Activated naive CD4-positive, alpha-beta T cell treated with anti-CD3 and anti-CD28 coated beads, Interleukin-2, amount 50 U/mL, for 72 hours (primary cell): Measurements from ENCODE around the gene MDN1. TPM values are rescaled to one million over a fixed set of nuclear protein-coding genes. Genes with fewer than 3 reads are reported as not detected.
A peak's percentile ranks its signal among the peaks of the same experiment; 100 is the strongest.
"Not testable (repeated sequence)": the region's sequence is repeated elsewhere in the genome, so short reads cannot be mapped to it uniquely, and the experiment has no call there.

ENCODE experiments used
- ATAC-seq, 2 donors: fragments of 150-1000 bp; cut with Tn5 transposase; 2 replicates each; pipeline ENCODE4 v1.10.0; 2021; ENCODE audit warnings: mild to moderate bottlenecking in 2 of 2, moderate library complexity in 2 of 2
- DNase-seq, 2 donors: peaks; one replicate each; pipeline ENCODE4 v3.0.0; 2021 to 2022; ENCODE audit warnings: low spot score in 2 of 2
- H3K27ac Mint-ChIP-seq, 2 donors: one replicate each; pipeline ENCODE4 v1.8.0; 2022; ENCODE audit warnings: mild to moderate bottlenecking in 2 of 2, mixed read lengths in 2 of 2
- H3K36me3 Mint-ChIP-seq, 2 donors: one replicate each; pipeline ENCODE4 v1.8.0; 2022; ENCODE audit warnings: mixed read lengths in 2 of 2
- H3K9me3 Mint-ChIP-seq, 2 donors: one replicate each; pipeline ENCODE4 v1.8.0; 2022; ENCODE audit warnings: mixed read lengths in 2 of 2
- total RNA-seq, 2 donors: library from RNA; stranded (reverse); gene quantifications; one replicate each; pipeline ENCODE4 v1.2.3, GENCODE V29; 2022

The MDN1 gene
- 10 to 100 TPM; 57.5 to 76.8 TPM for total RNA-seq

GRCh38 chr6:89819336-89820130 is at the start of gene MDN1:
TSS of gene MDN1 (minus strand) at chr6:89819794. CDS start at chr6:89819607, 187 bp downstream.
- peak; percentile 98 for ATAC-seq
- peak within 1 kb of the TSS; percentile 91 to 98 for H3K27ac Mint-ChIP-seq
- peak; percentile 86 to 89 for DNase-seq
- H3K9me3 Mint-ChIP-seq: no peaks in the 10 kb centered on the region
- peaks cover 13 to 30% of the 10 kb centered on the region in 2 donors for H3K36me3 Mint-ChIP-seq

GRCh38 chr6:89866024-89866678 is 46.6 kb upstream of the MDN1 start:
- Mint-ChIP-seq H3K27ac (no peak overlapping the region), H3K9me3 (peaks cover 11 to 14% of the 10 kb centered on the region in 2 donors), H3K36me3 (peaks cover 52 to 70% of the 10 kb centered on the region in 2 donors)
- DNase-seq (no peak), ATAC-seq (no peak)

GRCh38 chr6:89862698-89863097 is 43.1 kb upstream of the MDN1 start:
- H3K9me3 Mint-ChIP-seq: peaks cover 11 to 14% of the 10 kb centered on the region in 2 donors
- DNase-seq (no peak), ATAC-seq (no peak)
- peaks cover 53 to 72% of the 10 kb centered on the region in 2 donors for H3K36me3 Mint-ChIP-seq
- peak overlapping the region in 1 of 2 donors; percentile 88 for H3K27ac Mint-ChIP-seq

GRCh38 chr6:89862273-89862672 is 42.7 kb upstream of the MDN1 start:
- ATAC-seq: no peak
- no peak for DNase-seq
- Mint-ChIP-seq H3K36me3 (peaks cover 49 to 68% of the 10 kb centered on the region in 2 donors), H3K9me3 (peaks cover 11 to 14% of the 10 kb centered on the region in 2 donors), H3K27ac (no peak overlapping the region)

GRCh38 chr6:89859744-89860143 is 40.1 kb upstream of the MDN1 start:
- Mint-ChIP-seq H3K9me3 (peaks cover 10 to 11% of the 10 kb centered on the region in 2 donors), H3K36me3 (peaks cover 35 to 64% of the 10 kb centered on the region in 2 donors), H3K27ac (peak overlapping the region in 1 of 2 donors; percentile 76)
- DNase-seq (peak in 1 of 2 donors; percentile 6), ATAC-seq (peak; percentile 51 to 97)

- peaks cover 34 to 57% of the 10 kb centered on the region in 2 donors for H3K36me3 Mint-ChIP-seq
- ATAC-seq (no peak), DNase-seq (no peak)
- H3K9me3 Mint-ChIP-seq: peaks cover 10 to 11% of the 10 kb centered on the region in 2 donors
- H3K27ac Mint-ChIP-seq: no peak overlapping the region
These were observed 38.4 kb upstream of the MDN1 start for GRCh38 chr6:89858041-89858440.

- H3K27ac Mint-ChIP-seq: peak overlapping the region in 1 of 2 donors; percentile 5
- DNase-seq (no peak), ATAC-seq (no peak)
- H3K36me3 Mint-ChIP-seq: peaks cover 12 to 33% of the 10 kb centered on the region in 2 donors
- H3K9me3 Mint-ChIP-seq: no peaks in the 10 kb centered on the region
These were observed 33.5 kb upstream of the MDN1 start for GRCh38 chr6:89853068-89853467.

- not testable (repeated sequence) for ATAC-seq, H3K9me3 Mint-ChIP-seq, H3K36me3 Mint-ChIP-seq, DNase-seq
- peak overlapping the region in 1 of 2 donors; percentile 9 for H3K27ac Mint-ChIP-seq
These were observed 27.9 kb upstream of the MDN1 start for GRCh38 chr6:89847513-89847912.

GRCh38 chr6:89843070-89843469 is 23.5 kb upstream of the MDN1 start:
- H3K36me3 Mint-ChIP-seq: peaks cover 6 to 8% of the 10 kb centered on the region in 2 donors
- ATAC-seq: no peak

GRCh38 chr6:89842228-89842627 is 22.6 kb upstream of the MDN1 start:
- DNase-seq: no peak
- Mint-ChIP-seq H3K36me3 (peaks cover 6 to 15% of the 10 kb centered on the region in 2 donors), H3K27ac (no peak overlapping the region), H3K9me3 (no peaks in the 10 kb centered on the region)
- no peak for ATAC-seq

More at GRCh38 chr6:89843070-89843469, 23.5 kb upstream of the MDN1 start:
- no peak for DNase-seq
- Mint-ChIP-seq H3K9me3 (no peaks in the 10 kb centered on the region), H3K27ac (peak overlapping the region in 1 of 2 donors; percentile 4)

GRCh38 chr6:89840538-89840937 is 20.9 kb upstream of the MDN1 start:
- H3K9me3 Mint-ChIP-seq: no peaks in the 10 kb centered on the region
- no peak for ATAC-seq
- H3K36me3 Mint-ChIP-seq: peaks cover 20 to 31% of the 10 kb centered on the region in 2 donors
- H3K27ac Mint-ChIP-seq: no peak overlapping the region
- no peak for DNase-seq

GRCh38 chr6:89836639-89837222 is 17.1 kb upstream of the MDN1 start:
- H3K9me3 Mint-ChIP-seq: no peaks in the 10 kb centered on the region
- peak overlapping the region; percentile 65 to 77 for H3K27ac Mint-ChIP-seq
- peaks cover 43 to 62% of the 10 kb centered on the region in 2 donors for H3K36me3 Mint-ChIP-seq
- ATAC-seq (no peak), DNase-seq (no peak)

GRCh38 chr6:89834884-89835792 is 15.5 kb upstream of the MDN1 start:
- Mint-ChIP-seq H3K9me3 (no peaks in the 10 kb centered on the region), H3K27ac (peak overlapping the region; percentile 77 to 80), H3K36me3 (peaks cover 57 to 78% of the 10 kb centered on the region in 2 donors)
- ATAC-seq: peak; percentile 87 to 95
- peak in 1 of 2 donors; percentile 48 for DNase-seq

GRCh38 chr6:89830170-89830809 is 10.7 kb upstream of the MDN1 start:
- H3K27ac Mint-ChIP-seq: peak overlapping the region; percentile 88 to 97
- DNase-seq (no peak), ATAC-seq (no peak)
- H3K9me3 Mint-ChIP-seq: no peaks in the 10 kb centered on the region
- peaks cover 40 to 49% of the 10 kb centered on the region in 2 donors for H3K36me3 Mint-ChIP-seq

GRCh38 chr6:89829472-89830169 is 10.0 kb upstream of the MDN1 start, which contains the start of gene CASP8AP2:
TSS of gene CASP8AP2 (plus strand) at chr6:89829880.
- Mint-ChIP-seq H3K27ac (peak within 1 kb of the TSS; percentile 88 to 98), H3K9me3 (no peaks in the 10 kb centered on the region), H3K36me3 (peaks cover 34 to 43% of the 10 kb centered on the region in 2 donors)
- ATAC-seq (peak; percentile 98), DNase-seq (peak; percentile 88 to 95)
